DND-41 (cell line): ENCODE results near the gene CASP8AP2.
"Not testable (repeated sequence)": the region's sequence is repeated elsewhere in the genome, so short reads cannot be mapped to it uniquely, and the experiment has no call there.

Experiments
- EZH2 ChIP-seq: IDR thresholded peaks from 3 replicates; pipeline ENCODE4 v1.6.1; 2012; ENCODE audit warnings: borderline replicate concordance, low read depth, mild to moderate bottlenecking, moderate library complexity, low read length, inconsistent platforms; ENCODE audit not compliant: severe bottlenecking
- TF ChIP-seq, protein P1 (sequence below): IDR thresholded peaks from 2 replicates; pipeline ENCODE4 v1.5.1; 2012; ENCODE audit warnings: borderline replicate concordance, low read length, moderate library complexity, mild to moderate bottlenecking; ENCODE audit not compliant: poor library complexity, severe bottlenecking; ENCODE audit errors: extremely low read depth

- TF ChIP-seq, protein P1, sequence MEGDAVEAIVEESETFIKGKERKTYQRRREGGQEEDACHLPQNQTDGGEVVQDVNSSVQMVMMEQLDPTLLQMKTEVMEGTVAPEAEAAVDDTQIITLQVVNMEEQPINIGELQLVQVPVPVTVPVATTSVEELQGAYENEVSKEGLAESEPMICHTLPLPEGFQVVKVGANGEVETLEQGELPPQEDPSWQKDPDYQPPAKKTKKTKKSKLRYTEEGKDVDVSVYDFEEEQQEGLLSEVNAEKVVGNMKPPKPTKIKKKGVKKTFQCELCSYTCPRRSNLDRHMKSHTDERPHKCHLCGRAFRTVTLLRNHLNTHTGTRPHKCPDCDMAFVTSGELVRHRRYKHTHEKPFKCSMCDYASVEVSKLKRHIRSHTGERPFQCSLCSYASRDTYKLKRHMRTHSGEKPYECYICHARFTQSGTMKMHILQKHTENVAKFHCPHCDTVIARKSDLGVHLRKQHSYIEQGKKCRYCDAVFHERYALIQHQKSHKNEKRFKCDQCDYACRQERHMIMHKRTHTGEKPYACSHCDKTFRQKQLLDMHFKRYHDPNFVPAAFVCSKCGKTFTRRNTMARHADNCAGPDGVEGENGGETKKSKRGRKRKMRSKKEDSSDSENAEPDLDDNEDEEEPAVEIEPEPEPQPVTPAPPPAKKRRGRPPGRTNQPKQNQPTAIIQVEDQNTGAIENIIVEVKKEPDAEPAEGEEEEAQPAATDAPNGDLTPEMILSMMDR = not testable (repeated sequence)
- TF ChIP-seq EZH2 = not testable (repeated sequence)
These were observed 16.3 kb upstream of the CASP8AP2 start for GRCh38 chr6:89813422-89813821.
